Muscle of leg (tissue), 11 donors: ENCODE results near the gene KLHL33. TPM values are rescaled to one million over a fixed set of nuclear protein-coding genes. Genes with fewer than 3 reads are reported as not detected.

Experiments
- DNase-seq: peaks from one replicate; pipeline ENCODE4 v3.0.0; 2013
- H3K27ac ChIP-seq: one replicate; pipeline ENCODE4 v1.5.1; 2013; ENCODE audit warnings: mild to moderate bottlenecking, low read length, control low read depth
- H3K27me3 ChIP-seq: one replicate; pipeline ENCODE4 v1.6.1; 2013; ENCODE audit warnings: low read length; ENCODE audit not compliant: control insufficient read depth, insufficient read depth
- H3K36me3 ChIP-seq: one replicate; pipeline ENCODE4 v1.6.1; 2013; ENCODE audit warnings: low read length; ENCODE audit not compliant: control insufficient read depth, insufficient read depth
- H3K4me1 ChIP-seq: one replicate; pipeline ENCODE4 v1.6.1; 2013; ENCODE audit warnings: low read length; ENCODE audit not compliant: control insufficient read depth, insufficient read depth
- H3K4me3 ChIP-seq: one replicate; pipeline ENCODE4 v1.5.1; 2013; ENCODE audit warnings: low read length, control low read depth
- H3K9me3 ChIP-seq: replicated peaks from 2 replicates; pipeline ENCODE4 v1.6.1; 2013; ENCODE audit warnings: low read depth, low read length; ENCODE audit not compliant: control insufficient read depth
- WGBS: methylation state at CpG from one replicate; pipeline ENCODE4 v1.1.5; 2013; ENCODE audit warnings: missing lambda C conversion rate; ENCODE audit not compliant: insufficient coverage; 5-methylcytosine and 5-hydroxymethylcytosine counted together
- polyA plus RNA-seq, 8 donors: library from polyadenylated mRNA; unstranded; fragments of 120-200 nt; gene quantifications; one replicate each; pipeline versions ENCODE4 v1.2.1 to v1.2.3, GENCODE V29; 2013; ENCODE audit warnings: inconsistent platforms in 1 of 8, low replicate concordance in 1 of 8; ENCODE audit not compliant: insufficient read length in 8 of 8, insufficient read depth in 1 of 8
- total RNA-seq: library from RNA; stranded (reverse); fragments of 120-200 nt; gene quantifications from one replicate; pipeline ENCODE4 v1.2.4, GENCODE V29; 2013

The KLHL33 gene
- total and polyA plus RNA-seq, 9 donors: 0.37 to 2.5 (median 1.1) TPM

DNA sequence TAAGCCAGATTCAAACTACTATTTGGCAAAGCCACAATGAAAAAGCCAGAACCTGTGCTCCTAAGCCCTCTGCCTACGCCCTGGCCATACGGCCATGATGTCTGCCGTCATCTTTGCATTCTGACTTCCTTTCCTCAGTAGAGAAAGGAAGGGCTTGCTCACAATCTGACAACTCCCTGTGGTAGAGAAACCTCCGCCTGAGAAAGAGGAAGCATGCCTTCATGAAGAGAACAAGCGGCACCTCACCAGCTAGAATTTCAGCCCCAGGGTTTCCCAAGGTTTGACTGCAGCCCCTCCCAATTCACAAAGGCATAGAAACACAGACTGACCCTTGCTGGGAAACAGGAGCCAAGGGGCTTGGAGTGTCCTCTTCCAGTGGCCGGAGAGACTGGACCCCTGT, 48.4 kb downstream of the KLHL33 start:
- WGBS: 91% methylated on average over 3 of the region's 6 CpGs
- peak; percentile 13 for DNase-seq
- H3K27me3 ChIP-seq: no peaks in the 10 kb centered on the region
- no peak overlapping the region for H3K4me3 ChIP-seq
- no peaks in the 10 kb centered on the region for H3K4me1 ChIP-seq
- H3K9me3 ChIP-seq: no peaks in the 10 kb centered on the region
- peaks cover 85% of the 10 kb centered on the region for H3K36me3 ChIP-seq
- H3K27ac ChIP-seq: no peak overlapping the region

DNA sequence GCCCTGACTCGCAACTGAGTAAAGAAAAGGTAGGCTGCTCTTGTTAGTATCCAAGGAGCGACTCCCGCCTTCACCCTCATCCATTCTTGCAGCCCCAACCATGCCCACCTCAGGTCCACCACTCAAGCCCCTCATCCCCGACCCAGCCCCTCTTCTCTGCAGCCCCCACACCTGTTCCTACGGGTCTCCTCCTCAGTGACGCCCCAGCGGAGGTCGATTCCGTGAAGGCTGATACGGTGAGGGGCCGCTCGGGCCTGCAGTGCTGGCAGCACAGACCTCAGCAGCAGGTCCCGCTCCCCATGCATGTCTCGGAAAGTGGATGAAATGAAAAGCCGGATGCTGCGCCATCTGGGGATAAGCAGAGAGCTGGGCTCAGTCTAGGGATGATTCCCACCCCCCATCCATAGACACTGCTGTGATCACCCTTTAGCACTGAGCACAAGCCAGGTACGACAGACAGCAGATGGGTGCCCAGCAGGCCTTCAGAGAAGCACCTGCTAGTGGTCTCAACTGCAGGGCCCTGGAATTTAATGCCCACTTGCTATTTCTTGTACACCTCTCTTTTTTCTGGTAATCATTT, 49.6 kb downstream of the KLHL33 start:
- WGBS: 95% methylated on average over 14 of the region's 17 CpGs
- no peak for DNase-seq
- Histone ChIP-seq H3K9me3 (no peaks in the 10 kb centered on the region), H3K27me3 (no peaks in the 10 kb centered on the region), H3K4me1 (no peaks in the 10 kb centered on the region), H3K27ac (no peak overlapping the region), H3K36me3 (peaks cover 89% of the 10 kb centered on the region), H3K4me3 (no peak overlapping the region)

- no peaks in the 10 kb centered on the region for H3K9me3 ChIP-seq
- H3K4me3 ChIP-seq: no peak overlapping the region
- H3K4me1 ChIP-seq: no peaks in the 10 kb centered on the region
- H3K27ac ChIP-seq: no peak overlapping the region
- DNase-seq: no peak
- no peaks in the 10 kb centered on the region for H3K27me3 ChIP-seq
- H3K36me3 ChIP-seq: peaks cover 89% of the 10 kb centered on the region
- 95% methylated on average over 3 of the region's 5 CpGs for WGBS
Measured at GRCh38 chr14:20384886-20385285, 51.1 kb downstream of the KLHL33 start.

- H3K27me3 ChIP-seq: no peaks in the 10 kb centered on the region
- no peaks in the 10 kb centered on the region for H3K9me3 ChIP-seq
- no peaks in the 10 kb centered on the region for H3K4me1 ChIP-seq
- no peak overlapping the region for H3K27ac ChIP-seq
- no peak for DNase-seq
- peaks cover 89% of the 10 kb centered on the region for H3K36me3 ChIP-seq
- H3K4me3 ChIP-seq: no peak overlapping the region
- WGBS: 91% methylated on average over 7 of the region's 7 CpGs
Measured at GRCh38 chr14:20384321-20384720, 51.6 kb downstream of the KLHL33 start.

DNA sequence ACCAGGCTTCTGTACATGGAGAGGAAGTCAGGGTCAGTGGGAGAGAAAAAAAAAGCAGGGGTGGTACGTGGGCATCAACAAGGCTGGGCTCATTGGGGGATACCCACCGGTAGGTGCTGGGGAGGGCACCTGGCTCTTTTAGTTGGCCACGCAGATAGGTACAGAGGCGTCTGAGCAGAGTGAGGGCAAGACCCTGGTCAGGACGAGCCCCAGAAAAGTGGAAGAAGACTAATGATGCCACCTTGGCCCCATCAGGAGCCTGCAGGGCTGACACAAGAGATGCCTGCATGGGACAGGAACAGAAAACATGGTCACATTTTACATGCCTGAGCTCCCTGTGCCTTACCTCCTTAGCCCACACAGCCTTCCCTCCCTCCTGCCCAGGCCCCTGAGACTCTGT, 52.3 kb downstream of the KLHL33 start:
- WGBS: 93% methylated on average over 5 of the region's 5 CpGs
- H3K9me3 ChIP-seq: no peaks in the 10 kb centered on the region
- H3K27ac ChIP-seq: no peak overlapping the region
- peaks cover 92% of the 10 kb centered on the region for H3K36me3 ChIP-seq
- no peaks in the 10 kb centered on the region for H3K4me1 ChIP-seq
- H3K4me3 ChIP-seq: no peak overlapping the region
- no peak for DNase-seq
- H3K27me3 ChIP-seq: no peaks in the 10 kb centered on the region

DNA sequence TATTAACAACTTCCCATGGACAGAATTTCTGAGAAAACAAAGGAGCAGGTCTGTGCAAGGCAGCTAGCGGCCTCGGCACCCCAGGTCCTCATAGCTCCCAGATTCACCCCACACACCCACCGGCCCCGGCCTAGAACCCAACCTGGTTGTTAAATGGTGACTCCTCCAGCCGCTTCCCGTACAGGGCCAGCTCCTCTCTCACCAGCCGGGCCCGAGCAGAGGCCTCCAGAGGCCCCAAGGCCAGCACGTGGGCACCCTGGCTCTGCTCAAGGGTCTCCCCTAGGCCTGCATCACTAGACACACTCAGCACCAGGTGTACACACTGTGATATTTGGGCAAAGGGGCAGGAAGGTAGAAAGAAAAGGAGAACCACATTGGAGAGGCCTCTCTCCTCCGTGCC, 52.9 kb downstream of the KLHL33 start:
- WGBS: 97% methylated on average over 4 of the region's 10 CpGs
- H3K36me3 ChIP-seq: peaks cover 92% of the 10 kb centered on the region
- H3K4me3 ChIP-seq: no peak overlapping the region

GRCh38 chr14:20382526-20382925, 53.4 kb downstream of the KLHL33 start:
- H3K4me1 ChIP-seq: no peaks in the 10 kb centered on the region
- no peaks in the 10 kb centered on the region for H3K9me3 ChIP-seq
- H3K27ac ChIP-seq: no peak overlapping the region
- no peak overlapping the region for H3K4me3 ChIP-seq
- no peaks in the 10 kb centered on the region for H3K27me3 ChIP-seq
- DNase-seq: no peak
- 93% methylated on average over 10 of the region's 12 CpGs for WGBS
- H3K36me3 ChIP-seq: peaks cover 92% of the 10 kb centered on the region

More for the DNA sequence above, 52.9 kb downstream of the KLHL33 start:
- no peaks in the 10 kb centered on the region for H3K4me1 ChIP-seq
- no peaks in the 10 kb centered on the region for H3K9me3 ChIP-seq
- no peaks in the 10 kb centered on the region for H3K27me3 ChIP-seq
- DNase-seq: no peak
- H3K27ac ChIP-seq: no peak overlapping the region

- Histone ChIP-seq H3K4me3 (no peak overlapping the region), H3K27ac (no peak overlapping the region), H3K27me3 (no peaks in the 10 kb centered on the region), H3K36me3 (peaks cover 94% of the 10 kb centered on the region), H3K4me1 (no peaks in the 10 kb centered on the region), H3K9me3 (no peaks in the 10 kb centered on the region)
- no peak for DNase-seq
- 88% methylated on average over 3 of the region's 7 CpGs for WGBS
Measured at GRCh38 chr14:20381341-20381740, 54.6 kb downstream of the KLHL33 start.

- Histone ChIP-seq H3K36me3 (peaks cover 94% of the 10 kb centered on the region), H3K27ac (no peak overlapping the region), H3K9me3 (no peaks in the 10 kb centered on the region), H3K4me1 (peaks cover 3% of the 10 kb centered on the region), H3K4me3 (no peak overlapping the region), H3K27me3 (no peaks in the 10 kb centered on the region)
- 81% methylated on average over 5 of the region's 6 CpGs for WGBS
- DNase-seq: no peak
Measured at GRCh38 chr14:20380681-20381080, 55.3 kb downstream of the KLHL33 start.

DNA sequence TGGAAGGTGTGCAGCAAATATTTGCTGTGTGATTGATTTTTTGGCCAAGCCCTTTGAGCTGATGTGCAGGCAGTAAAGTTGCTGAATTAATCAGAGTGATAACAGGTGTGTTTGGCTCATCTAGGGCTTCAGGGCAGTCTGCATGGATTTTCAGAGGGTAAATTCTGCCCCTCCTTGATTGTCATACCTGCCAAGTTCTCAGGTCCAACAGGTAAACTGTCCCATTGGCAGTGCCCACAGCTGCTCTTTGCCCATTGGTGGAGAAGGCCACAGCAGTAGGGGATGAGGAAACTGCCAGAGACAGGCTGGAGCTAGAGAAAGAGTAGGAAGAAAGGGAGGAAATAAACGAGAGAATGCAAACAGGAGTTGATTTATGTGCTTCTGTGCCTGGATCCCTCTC, 56.2 kb downstream of the KLHL33 start:
- DNase-seq: no peak
- no peak overlapping the region for H3K27ac ChIP-seq
- H3K4me3 ChIP-seq: no peak overlapping the region
- H3K4me1 ChIP-seq: peaks cover 3% of the 10 kb centered on the region
- peaks cover 90% of the 10 kb centered on the region for H3K36me3 ChIP-seq
- no peaks in the 10 kb centered on the region for H3K9me3 ChIP-seq
- WGBS: 22% methylated on average over 1 of the region's 1 CpG
- no peaks in the 10 kb centered on the region for H3K27me3 ChIP-seq

GRCh38 chr14:20377171-20377570, 58.8 kb downstream of the KLHL33 start:
- H3K9me3 ChIP-seq: no peaks in the 10 kb centered on the region
- peaks cover 88% of the 10 kb centered on the region for H3K36me3 ChIP-seq
- peak; percentile 19 for DNase-seq
- no peaks in the 10 kb centered on the region for H3K27me3 ChIP-seq
- H3K27ac ChIP-seq: no peak overlapping the region
- H3K4me1 ChIP-seq: peaks cover 3% of the 10 kb centered on the region
- no peak overlapping the region for H3K4me3 ChIP-seq
- WGBS: no CpG with 5 or more reads among the region's 2 CpGs
